Measurements from ENCODE around the gene TBC1D9.

- TF ChIP-seq POLR2A (IDR thresholded peaks at IDR 0.05; ENCODE audit: low read length) (no peak), GATA1 (IDR thresholded peaks at IDR 0.05; ENCODE audit: low read depth, low read length) (no peak)
Measured at GRCh38 chr4:140641789-140642439, 114.3 kb downstream of the TBC1D9 start.
